ENCODE measurements around the gene ZNF595. TPM values are rescaled to one million over a fixed set of nuclear protein-coding genes. Genes with fewer than 3 reads are reported as not detected.

The ZNF595 gene
- total RNA-seq, 1 experiment from 2014 or later: 24.5 TPM

DNA sequence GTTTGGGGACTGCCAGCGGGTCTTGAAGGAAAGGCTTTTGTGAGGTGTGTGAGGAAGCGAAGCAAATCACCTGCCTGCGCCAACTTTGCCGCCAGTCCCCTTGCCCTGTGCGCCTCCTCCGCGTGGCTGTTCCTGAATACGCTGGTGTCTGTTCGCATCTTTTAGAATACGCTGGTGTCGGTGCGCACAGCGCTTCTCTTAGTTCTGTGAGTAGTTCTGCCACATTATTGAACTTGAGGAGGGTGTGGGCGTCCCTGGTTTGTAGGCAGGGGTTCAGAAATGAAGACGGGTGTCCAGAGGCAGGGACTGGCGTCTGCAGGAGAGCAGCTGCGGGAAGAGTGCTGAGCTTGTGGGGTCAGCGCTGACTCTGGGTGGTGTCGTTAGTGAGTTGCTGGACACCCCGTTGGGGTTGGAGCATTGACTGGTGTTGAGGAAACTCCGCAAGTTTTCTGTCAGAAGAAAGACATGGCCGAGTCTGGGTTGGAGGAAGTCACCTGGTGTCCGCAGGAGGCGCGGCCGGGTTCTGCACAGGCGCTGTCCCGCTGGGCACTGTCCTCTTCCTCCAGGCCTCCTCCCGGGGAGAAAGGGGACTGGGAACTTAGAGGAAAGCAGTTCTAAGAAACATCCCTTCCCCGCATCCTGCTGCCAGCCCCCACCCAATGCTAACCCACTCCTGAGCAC, 72.1 kb downstream of the ZNF595 start (continued):
- TF ChIP-seq, protein P1, sequence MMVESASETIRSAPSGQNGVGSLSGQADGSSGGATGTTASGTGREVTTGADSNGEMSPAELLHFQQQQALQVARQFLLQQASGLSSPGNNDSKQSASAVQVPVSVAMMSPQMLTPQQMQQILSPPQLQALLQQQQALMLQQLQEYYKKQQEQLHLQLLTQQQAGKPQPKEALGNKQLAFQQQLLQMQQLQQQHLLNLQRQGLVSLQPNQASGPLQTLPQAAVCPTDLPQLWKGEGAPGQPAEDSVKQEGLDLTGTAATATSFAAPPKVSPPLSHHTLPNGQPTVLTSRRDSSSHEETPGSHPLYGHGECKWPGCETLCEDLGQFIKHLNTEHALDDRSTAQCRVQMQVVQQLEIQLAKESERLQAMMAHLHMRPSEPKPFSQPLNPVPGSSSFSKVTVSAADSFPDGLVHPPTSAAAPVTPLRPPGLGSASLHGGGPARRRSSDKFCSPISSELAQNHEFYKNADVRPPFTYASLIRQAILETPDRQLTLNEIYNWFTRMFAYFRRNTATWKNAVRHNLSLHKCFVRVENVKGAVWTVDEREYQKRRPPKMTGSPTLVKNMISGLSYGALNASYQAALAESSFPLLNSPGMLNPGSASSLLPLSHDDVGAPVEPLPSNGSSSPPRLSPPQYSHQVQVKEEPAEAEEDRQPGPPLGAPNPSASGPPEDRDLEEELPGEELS (CRISPR knock-in tag; IDR thresholded peaks at IDR 0.05): no peak; the same call in 1 of the 2 replicates

DNA sequence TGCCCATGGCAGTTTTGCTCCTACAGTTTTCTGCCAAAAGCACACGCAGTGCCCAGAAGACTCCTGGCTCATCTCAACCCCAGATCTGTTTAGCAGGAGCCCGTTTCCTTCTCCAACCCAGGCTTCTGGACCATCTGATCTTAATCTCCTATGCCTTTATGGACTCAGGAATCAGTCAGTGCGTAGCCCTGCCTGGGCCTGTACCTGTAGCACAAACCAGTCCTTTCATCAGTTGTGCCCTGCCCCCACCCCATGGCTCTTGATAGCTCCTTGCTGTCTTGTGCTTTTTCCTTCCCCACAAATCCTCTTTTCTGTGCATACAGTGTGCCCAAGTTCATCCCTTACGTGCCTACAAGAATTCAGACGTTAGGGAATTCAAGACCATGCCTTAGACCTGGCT, 72.7 kb downstream of the ZNF595 start:
- DNase-seq (ENCODE audit: low spot score) (no peak), ATAC-seq (no peak)
- Mint-ChIP-seq H3K27me3 (ENCODE audit: low read depth) (peaks cover 10% of the 10 kb centered on the region; the same call in 1 of the 2 replicates), H3K9me3 (peaks cover 12% of the 10 kb centered on the region), H3K4me3 (peak overlapping the region; percentile 99), H3K36me3 (peaks cover 19% of the 10 kb centered on the region), H3K4me1 (peaks cover 7% of the 10 kb centered on the region), H3K27ac (peak overlapping the region; percentile 100)
- POLR2A ChIA-PET: interaction anchor here (0.5 to 2.7 kb wide), 4 partner anchors 13 to 98 kb away, joined by 3 to 9 read pairs (median 8); no protein-coding TSS in a partner anchor
- TF ChIP-seq JUN (CRISPR knock-in tag; IDR thresholded peaks at IDR 0.05) (no peak), ZNF416 (CRISPR knock-in tag; IDR thresholded peaks at IDR 0.05) (no peak), TP53 (CRISPR knock-in tag; IDR thresholded peaks at IDR 0.05) (no peak), CREM (CRISPR knock-in tag; IDR thresholded peaks at IDR 0.05) (no peak), RELA (CRISPR knock-in tag; IDR thresholded peaks at IDR 0.05; ENCODE audit: borderline replicate concordance) (no peak), NFE2L1 (CRISPR knock-in tag; IDR thresholded peaks at IDR 0.05) (no peak), NR1H2 (CRISPR knock-in tag; IDR thresholded peaks at IDR 0.05) (no peak), ZNF232 (CRISPR knock-in tag; IDR thresholded peaks at IDR 0.05) (no peak), ESRRA (CRISPR knock-in tag; IDR thresholded peaks at IDR 0.05; ENCODE audit: borderline replicate concordance) (no peak), ZBTB21 (CRISPR knock-in tag; IDR thresholded peaks at IDR 0.05; ENCODE audit: borderline replicate concordance) (no peak), OVOL2 (CRISPR knock-in tag; IDR thresholded peaks at IDR 0.05; ENCODE audit: borderline replicate concordance) (no peak), FOXK1 (CRISPR knock-in tag; IDR thresholded peaks at IDR 0.05) (no peak), CBFB (CRISPR knock-in tag; IDR thresholded peaks at IDR 0.05; ENCODE audit: low read depth) (no peak), FOXP1 (CRISPR knock-in tag; IDR thresholded peaks at IDR 0.05; ENCODE audit: borderline replicate concordance) (no peak), CREB1 (CRISPR knock-in tag; IDR thresholded peaks at IDR 0.05) (no peak)
- TF ChIP-seq, protein P2, sequence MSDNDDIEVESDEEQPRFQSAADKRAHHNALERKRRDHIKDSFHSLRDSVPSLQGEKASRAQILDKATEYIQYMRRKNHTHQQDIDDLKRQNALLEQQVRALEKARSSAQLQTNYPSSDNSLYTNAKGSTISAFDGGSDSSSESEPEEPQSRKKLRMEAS (CRISPR knock-in tag; IDR thresholded peaks at IDR 0.05): no peak
- TF ChIP-seq, protein P3, sequence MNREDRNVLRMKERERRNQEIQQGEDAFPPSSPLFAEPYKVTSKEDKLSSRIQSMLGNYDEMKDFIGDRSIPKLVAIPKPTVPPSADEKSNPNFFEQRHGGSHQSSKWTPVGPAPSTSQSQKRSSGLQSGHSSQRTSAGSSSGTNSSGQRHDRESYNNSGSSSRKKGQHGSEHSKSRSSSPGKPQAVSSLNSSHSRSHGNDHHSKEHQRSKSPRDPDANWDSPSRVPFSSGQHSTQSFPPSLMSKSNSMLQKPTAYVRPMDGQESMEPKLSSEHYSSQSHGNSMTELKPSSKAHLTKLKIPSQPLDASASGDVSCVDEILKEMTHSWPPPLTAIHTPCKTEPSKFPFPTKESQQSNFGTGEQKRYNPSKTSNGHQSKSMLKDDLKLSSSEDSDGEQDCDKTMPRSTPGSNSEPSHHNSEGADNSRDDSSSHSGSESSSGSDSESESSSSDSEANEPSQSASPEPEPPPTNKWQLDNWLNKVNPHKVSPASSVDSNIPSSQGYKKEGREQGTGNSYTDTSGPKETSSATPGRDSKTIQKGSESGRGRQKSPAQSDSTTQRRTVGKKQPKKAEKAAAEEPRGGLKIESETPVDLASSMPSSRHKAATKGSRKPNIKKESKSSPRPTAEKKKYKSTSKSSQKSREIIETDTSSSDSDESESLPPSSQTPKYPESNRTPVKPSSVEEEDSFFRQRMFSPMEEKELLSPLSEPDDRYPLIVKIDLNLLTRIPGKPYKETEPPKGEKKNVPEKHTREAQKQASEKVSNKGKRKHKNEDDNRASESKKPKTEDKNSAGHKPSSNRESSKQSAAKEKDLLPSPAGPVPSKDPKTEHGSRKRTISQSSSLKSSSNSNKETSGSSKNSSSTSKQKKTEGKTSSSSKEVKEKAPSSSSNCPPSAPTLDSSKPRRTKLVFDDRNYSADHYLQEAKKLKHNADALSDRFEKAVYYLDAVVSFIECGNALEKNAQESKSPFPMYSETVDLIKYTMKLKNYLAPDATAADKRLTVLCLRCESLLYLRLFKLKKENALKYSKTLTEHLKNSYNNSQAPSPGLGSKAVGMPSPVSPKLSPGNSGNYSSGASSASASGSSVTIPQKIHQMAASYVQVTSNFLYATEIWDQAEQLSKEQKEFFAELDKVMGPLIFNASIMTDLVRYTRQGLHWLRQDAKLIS (CRISPR knock-in tag; IDR thresholded peaks at IDR 0.05; ENCODE audit: borderline replicate concordance): no peak
- TF ChIP-seq, protein P4, sequence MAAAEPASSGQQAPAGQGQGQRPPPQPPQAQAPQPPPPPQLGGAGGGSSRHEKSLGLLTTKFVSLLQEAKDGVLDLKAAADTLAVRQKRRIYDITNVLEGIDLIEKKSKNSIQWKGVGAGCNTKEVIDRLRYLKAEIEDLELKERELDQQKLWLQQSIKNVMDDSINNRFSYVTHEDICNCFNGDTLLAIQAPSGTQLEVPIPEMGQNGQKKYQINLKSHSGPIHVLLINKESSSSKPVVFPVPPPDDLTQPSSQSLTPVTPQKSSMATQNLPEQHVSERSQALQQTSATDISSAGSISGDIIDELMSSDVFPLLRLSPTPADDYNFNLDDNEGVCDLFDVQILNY (CRISPR knock-in tag; IDR thresholded peaks at IDR 0.05): no peak
- TF ChIP-seq, protein P5, sequence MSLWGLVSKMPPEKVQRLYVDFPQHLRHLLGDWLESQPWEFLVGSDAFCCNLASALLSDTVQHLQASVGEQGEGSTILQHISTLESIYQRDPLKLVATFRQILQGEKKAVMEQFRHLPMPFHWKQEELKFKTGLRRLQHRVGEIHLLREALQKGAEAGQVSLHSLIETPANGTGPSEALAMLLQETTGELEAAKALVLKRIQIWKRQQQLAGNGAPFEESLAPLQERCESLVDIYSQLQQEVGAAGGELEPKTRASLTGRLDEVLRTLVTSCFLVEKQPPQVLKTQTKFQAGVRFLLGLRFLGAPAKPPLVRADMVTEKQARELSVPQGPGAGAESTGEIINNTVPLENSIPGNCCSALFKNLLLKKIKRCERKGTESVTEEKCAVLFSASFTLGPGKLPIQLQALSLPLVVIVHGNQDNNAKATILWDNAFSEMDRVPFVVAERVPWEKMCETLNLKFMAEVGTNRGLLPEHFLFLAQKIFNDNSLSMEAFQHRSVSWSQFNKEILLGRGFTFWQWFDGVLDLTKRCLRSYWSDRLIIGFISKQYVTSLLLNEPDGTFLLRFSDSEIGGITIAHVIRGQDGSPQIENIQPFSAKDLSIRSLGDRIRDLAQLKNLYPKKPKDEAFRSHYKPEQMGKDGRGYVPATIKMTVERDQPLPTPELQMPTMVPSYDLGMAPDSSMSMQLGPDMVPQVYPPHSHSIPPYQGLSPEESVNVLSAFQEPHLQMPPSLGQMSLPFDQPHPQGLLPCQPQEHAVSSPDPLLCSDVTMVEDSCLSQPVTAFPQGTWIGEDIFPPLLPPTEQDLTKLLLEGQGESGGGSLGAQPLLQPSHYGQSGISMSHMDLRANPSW (CRISPR knock-in tag; conservative IDR thresholded peaks at IDR 0.05; ENCODE audit: low read depth): no peak
- TF ChIP-seq, protein P1 (CRISPR knock-in tag; IDR thresholded peaks at IDR 0.05): no peak
- CTCF ChIA-PET: interaction anchor here (2.3 kb wide), 1 partner anchor 117 kb away, joined by 20 read pairs; no protein-coding TSS in a partner anchor
